Measurements from ENCODE around the gene C1QTNF6. TPM values are rescaled to one million over a fixed set of nuclear protein-coding genes. Genes with fewer than 3 reads are reported as not detected.
"Not testable (repeated sequence)": the region's sequence is repeated elsewhere in the genome, so short reads cannot be mapped to it uniquely, and the experiment has no call there.

C1QTNF6 gene
- 12.6 TPM for total RNA-seq

GRCh38 chr22:37187891-37188761, at the start of gene C1QTNF6:
Gene C1QTNF6 (minus strand): TSS chr22:37188247. CDS start chr22:37188213, 34 bp downstream.
- DNase-seq (ENCODE audit: low spot score) = no peak
- peak; percentile 54 for ATAC-seq

GRCh38 chr22:37235897-37236607, 48.0 kb upstream of the C1QTNF6 start:
- DNase-seq (ENCODE audit: low spot score) = no peak
- ATAC-seq = no peak

GRCh38 chr22:37234736-37235711, 47.0 kb upstream of the C1QTNF6 start:
- no peak for DNase-seq (ENCODE audit: low spot score)
- no peak for ATAC-seq

GRCh38 chr22:37233751-37234631, 45.9 kb upstream of the C1QTNF6 start:
- no peak for ATAC-seq
- DNase-seq (ENCODE audit: low spot score) = no peak

GRCh38 chr22:37233371-37233750, 45.3 kb upstream of the C1QTNF6 start:
- DNase-seq (ENCODE audit: low spot score); ATAC-seq: not testable (repeated sequence)

GRCh38 chr22:37232140-37232998, 44.3 kb upstream of the C1QTNF6 start:
- ATAC-seq (no peak), DNase-seq (ENCODE audit: low spot score) (no peak)

GRCh38 chr22:37231406-37232139, 43.5 kb upstream of the C1QTNF6 start:
- ATAC-seq = no peak
- no peak for DNase-seq (ENCODE audit: low spot score)

- DNase-seq (ENCODE audit: low spot score) = no peak
- ATAC-seq = no peak
Measured at GRCh38 chr22:37230673-37231405, 42.8 kb upstream of the C1QTNF6 start.

- ATAC-seq (peak; percentile 52), DNase-seq (ENCODE audit: low spot score) (no peak)
Measured at GRCh38 chr22:37229805-37230672, 42.0 kb upstream of the C1QTNF6 start.

- no peak for ATAC-seq
- DNase-seq (ENCODE audit: low spot score) = no peak
Measured at GRCh38 chr22:37229012-37229804, 41.2 kb upstream of the C1QTNF6 start.

- peak; percentile 8 for ATAC-seq
- no peak for DNase-seq (ENCODE audit: low spot score)
Measured at GRCh38 chr22:37228106-37229011, 40.3 kb upstream of the C1QTNF6 start.

- no peak for ATAC-seq
- DNase-seq (ENCODE audit: low spot score) = no peak
Measured at GRCh38 chr22:37226514-37226913, 38.5 kb upstream of the C1QTNF6 start.

- no peak for DNase-seq (ENCODE audit: low spot score)
- no peak for ATAC-seq
Measured at GRCh38 chr22:37226087-37226486, 38.0 kb upstream of the C1QTNF6 start.

GRCh38 chr22:37225481-37225880, 37.4 kb upstream of the C1QTNF6 start:
- ATAC-seq (no peak), DNase-seq (ENCODE audit: low spot score) (no peak)

Data from left lobe of liver (tissue), 2 donors.